SK-N-MC (cell line): ENCODE measurements around the gene ABCB8.

Experiments
- EZH2 ChIP-seq: fragments of 200-600 bp; sonication (generic); IDR thresholded peaks from one replicate; pipeline ENCODE4 v1.6.1; 2017; ENCODE audit warnings: antibody characterized with exemption
- FOXP2 ChIP-seq: optimal IDR thresholded peaks from 2 replicates; pipeline ENCODE3; 2011; ENCODE audit warnings: mild to moderate bottlenecking, moderate library complexity; ENCODE audit not compliant: insufficient read depth; ENCODE audit errors: extremely low read length, control extremely low read depth
- POLR2AphosphoS5 ChIP-seq: IDR thresholded peaks from 2 replicates; pipeline ENCODE4 v1.6.1; 2012; ENCODE audit warnings: mild to moderate bottlenecking, low read depth, low read length, borderline replicate concordance

DNA sequence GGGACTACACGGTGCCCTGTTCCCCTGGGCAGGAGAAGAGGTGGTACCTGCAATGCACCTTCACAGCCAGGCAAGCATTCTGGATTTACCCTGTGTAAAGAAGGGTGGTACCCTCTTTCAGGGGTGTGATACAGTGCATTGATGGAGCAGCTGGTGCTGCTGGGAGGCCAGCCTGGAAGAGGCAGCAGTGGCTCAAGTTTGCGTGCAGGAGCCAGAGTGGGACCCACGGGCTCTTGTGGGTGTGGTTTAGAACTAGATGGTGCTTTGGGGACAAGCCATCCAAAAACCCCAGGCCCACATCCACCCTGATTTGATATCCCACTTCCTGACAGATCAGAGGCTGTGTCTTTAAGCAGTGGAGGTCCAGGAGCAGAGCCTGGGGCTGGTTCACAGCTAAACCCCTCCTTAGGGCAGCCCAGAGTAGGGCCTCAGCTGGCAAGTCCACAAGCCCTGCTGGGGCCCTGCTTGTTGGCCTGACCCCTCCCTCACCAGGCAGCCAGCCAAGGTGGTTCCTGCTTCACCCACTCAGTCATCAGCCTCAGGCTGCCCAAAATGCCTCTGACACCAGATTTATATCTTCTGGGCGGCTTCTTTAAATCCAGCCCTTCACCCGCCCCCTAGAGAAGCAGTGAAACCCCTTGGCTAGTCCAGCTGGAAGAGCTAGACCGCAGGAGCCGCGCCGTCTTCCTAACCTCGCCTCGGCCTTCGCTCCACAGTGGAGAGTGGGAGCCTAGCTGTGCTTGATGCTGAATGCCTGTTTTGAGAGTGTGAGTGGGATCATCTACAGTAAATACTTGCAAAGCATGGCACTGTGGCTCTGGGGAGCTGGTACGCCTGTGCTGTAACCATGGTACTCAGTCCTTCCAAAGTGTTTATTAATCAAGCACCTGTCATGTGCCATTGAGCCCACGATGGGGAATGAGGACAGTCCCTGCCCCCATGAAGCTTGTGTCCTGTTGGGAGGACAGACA is 18.6 kb downstream of the ABCB8 start:
- TF ChIP-seq EZH2 = no peak
- TF ChIP-seq POLR2AphosphoS5 = no peak; the same call in 1 of the 2 replicates
- no peak for TF ChIP-seq FOXP2
